ENCODE data around the gene NTSR2.

Gene NTSR2

GRCh38 chr2:11633923-11634478, 36.0 kb downstream of the NTSR2 start:
- in situ Hi-C loops (cut with HindIII; ENCODE audit: low sequenced_read_pairs), result no loop called here

GRCh38 chr2:11631462-11631861, 38.5 kb downstream of the NTSR2 start:
- in situ Hi-C loops (cut with HindIII; ENCODE audit: low sequenced_read_pairs), result no loop called here

DNA sequence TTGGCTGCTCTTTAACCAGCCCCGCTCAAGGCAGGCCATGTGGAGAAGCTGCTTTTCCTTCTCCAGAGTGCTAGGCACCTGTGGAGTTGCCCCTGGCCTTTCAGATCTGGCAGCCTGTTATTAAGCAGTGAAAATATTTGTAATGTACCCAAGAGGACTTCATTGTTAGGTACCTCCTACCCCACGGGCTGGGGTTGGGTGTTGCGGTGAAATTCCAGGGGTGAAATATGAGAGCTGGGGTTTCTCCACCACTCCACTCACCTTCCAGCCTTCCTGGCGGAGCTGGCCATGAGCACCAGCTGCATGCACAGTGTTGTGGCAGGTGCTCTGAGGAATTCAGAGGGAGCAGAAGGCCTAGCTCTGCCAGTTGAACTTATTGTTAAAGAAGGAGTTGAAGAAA, 39.1 kb downstream of the NTSR2 start:
- in situ Hi-C loops (cut with HindIII; ENCODE audit: low sequenced_read_pairs), result no loop called here

- in situ Hi-C loops (cut with HindIII; ENCODE audit: low sequenced_read_pairs), result no loop called here
Observed at GRCh38 chr2:11629851-11630250, 40.1 kb downstream of the NTSR2 start.

- in situ Hi-C loops (cut with HindIII; ENCODE audit: low sequenced_read_pairs), result no loop called here
Observed at GRCh38 chr2:11629215-11629614, 40.8 kb downstream of the NTSR2 start.

DNA sequence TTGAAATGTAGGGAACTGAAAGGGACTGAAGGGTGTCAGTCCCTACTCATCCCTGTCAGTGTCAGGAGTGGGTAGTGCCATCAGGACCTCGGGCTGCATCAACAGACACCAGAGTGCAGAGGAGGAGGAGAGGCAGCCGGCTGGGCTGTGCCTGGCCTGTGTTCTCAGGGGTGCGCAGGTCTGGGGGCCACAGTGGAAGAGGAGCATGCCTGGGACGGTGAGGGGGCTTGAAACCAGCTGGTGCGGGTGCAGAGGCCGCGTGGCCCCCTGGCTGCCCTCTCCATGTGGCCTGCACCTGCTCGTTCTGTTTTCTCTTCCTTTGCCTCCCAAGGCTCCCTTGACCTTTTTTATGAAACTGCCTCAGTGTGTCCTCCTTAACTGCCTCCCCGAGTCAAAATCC, 41.3 kb downstream of the NTSR2 start:
- in situ Hi-C loops (cut with HindIII; ENCODE audit: low sequenced_read_pairs), result no loop called here

DNA sequence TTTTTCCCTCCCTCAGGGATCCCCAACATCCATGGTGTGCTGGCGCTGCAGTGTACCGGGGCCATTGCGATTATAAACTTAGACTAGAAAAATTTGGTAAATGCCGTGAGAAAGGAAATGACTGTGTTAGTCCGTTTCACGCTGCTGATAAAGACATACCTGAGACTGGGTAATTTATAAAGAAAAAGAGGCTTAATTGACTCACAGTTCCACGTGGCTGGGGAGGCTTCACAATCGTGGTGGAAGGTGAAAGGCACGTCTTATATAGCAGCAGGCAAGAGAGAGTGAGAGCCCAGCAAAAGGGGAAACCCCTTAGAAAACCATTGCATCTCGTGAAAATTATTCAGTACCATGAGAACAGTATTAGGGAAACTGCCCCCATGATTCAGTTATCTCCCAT, 44.3 kb downstream of the NTSR2 start:
- in situ Hi-C loops (cut with HindIII; ENCODE audit: low sequenced_read_pairs), result no loop called here

DNA sequence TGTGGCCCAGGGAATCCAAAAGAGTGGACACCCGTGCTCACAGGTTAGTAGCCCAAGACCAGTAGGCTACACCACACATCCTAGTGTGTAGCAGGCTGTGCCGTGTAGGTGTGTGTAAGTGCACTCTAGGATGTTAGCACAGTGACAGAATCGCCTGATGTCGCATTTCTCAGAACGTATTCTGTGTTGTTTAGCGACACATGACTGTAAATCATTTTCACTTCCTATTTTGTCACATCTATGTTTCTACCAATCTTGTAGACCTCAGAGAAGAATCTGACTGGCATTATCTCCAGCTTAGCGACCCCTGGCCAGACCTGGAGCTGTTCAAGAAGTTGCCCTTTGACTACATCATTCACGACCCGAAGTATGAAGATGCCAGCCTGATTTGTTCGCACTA, 45.1 kb downstream of the NTSR2 start:
- in situ Hi-C loops (cut with HindIII; ENCODE audit: low sequenced_read_pairs), result no loop called here

GRCh38 chr2:11622611-11623010, 47.4 kb downstream of the NTSR2 start:
- in situ Hi-C loops (cut with HindIII; ENCODE audit: low sequenced_read_pairs), result no loop called here

DNA sequence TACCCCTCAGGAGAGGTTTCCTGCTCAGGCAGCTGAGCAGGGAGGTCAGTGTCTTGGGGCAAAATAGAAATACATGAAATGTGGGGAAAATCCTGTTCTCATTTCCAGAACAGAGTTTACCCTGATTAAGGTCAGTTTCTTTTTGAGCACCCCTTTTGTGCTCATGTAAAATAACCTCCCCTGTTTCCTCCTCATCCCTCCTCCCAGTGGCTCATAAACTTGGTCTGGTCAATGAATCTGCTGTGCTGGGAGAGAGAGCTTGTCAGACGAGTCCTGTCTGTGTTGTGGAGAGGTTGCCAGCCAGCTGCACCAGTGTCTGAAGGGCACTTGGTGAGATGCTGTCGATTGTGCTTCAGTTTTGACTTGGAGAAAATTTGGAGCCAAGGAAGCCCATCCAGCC, 48.6 kb downstream of the NTSR2 start:
- in situ Hi-C loops (cut with HindIII; ENCODE audit: low sequenced_read_pairs), result no loop called here

GRCh38 chr2:11618708-11619062, 51.3 kb downstream of the NTSR2 start:
- in situ Hi-C loops (cut with HindIII; ENCODE audit: low sequenced_read_pairs), result no loop called here

DNA sequence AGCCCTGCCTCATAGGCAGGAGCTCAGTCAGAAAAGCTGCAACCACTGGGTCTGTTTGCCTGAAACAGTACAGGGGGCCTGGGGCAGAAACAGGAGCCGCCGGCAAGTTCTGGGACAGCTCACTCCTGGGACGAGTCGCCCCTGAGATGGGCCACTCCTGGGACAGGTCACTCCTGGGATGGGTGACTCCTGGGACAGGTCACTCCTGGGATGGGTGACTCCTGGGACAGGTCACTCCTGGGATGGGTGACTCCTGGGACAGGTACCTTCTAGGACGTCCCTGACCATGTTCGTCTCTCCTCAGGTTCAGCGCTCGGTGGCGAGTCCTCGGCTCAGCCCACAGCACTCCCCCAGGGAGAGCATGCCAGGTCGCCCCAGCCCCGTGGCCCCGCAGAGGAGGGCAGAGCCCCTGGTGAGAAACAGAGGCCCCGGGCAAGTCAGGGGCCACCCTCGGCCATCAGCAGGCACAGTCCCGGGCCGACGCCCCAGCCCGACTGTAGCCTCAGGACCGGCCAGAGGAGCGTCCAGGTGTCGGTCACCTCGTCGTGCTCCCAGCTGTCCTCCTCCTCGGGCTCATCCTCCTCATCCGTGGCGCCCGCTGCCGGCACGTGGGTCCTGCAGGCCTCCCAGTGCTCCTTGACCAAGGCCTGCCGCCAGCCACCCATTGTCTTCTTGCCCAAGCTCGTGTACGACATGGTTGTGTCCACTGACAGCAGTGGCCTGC, 51.8 kb downstream of the NTSR2 start:
- in situ Hi-C loops (cut with HindIII; ENCODE audit: low sequenced_read_pairs), result no loop called here

DNA sequence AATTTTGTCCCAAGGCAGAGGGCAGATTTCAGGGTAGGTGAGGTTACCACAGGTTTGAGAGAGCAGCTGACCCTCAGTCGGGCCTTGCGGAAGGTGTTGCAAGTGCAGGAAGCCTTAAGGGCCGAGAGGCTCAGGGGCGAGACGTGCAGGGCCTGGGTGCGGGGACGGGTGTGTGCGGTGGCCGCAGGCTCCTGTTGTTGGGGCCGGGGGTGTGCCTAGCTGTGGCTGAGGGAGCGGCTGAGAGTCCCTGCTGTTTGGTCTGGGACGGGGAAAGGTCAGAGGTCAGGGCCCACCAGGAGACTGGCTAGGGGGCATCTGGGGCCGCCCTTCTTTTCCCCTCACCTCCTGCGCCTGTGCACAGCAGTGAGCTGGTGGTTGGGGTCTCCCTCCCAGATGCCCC, 52.5 kb downstream of the NTSR2 start:
- in situ Hi-C loops (cut with HindIII; ENCODE audit: low sequenced_read_pairs), result no loop called here

GRCh38 chr2:11616851-11617415, 53.1 kb downstream of the NTSR2 start:
- in situ Hi-C loops (cut with HindIII; ENCODE audit: low sequenced_read_pairs), result no loop called here

DNA sequence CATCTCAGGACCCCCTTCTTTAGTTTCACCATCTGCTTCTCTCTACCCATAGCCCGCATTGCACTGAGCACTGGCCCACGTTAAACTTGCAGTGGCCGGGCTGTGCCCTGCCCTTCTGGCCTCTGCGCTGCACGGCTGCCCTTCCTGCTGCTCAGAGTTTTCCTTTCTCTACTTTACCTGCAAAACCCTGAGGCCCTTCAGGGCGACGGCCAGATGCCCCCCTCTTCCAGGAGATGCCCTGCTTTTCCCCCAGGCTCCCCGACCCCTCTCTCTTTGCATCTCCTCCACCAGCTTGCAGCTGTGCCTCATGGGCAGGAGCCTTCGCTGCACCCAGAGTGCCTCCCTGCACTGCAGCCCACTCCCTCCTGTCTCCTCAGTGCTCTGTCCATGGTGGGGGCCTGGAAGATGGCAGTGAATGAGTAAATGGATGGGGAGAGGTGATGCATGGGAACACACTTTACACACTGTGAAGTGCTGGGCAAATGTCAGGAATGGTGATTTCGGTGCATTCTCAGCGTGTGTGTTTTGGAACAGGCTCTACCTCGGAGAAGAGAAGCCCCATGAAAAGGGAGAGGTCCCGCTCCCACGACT, 53.8 kb downstream of the NTSR2 start:
- in situ Hi-C loops (cut with HindIII; ENCODE audit: low sequenced_read_pairs), result no loop called here

- in situ Hi-C loops (cut with HindIII; ENCODE audit: low sequenced_read_pairs), result no loop called here
Observed at GRCh38 chr2:11615209-11615608, 54.8 kb downstream of the NTSR2 start.

- in situ Hi-C loops (cut with HindIII; ENCODE audit: low sequenced_read_pairs), result no loop called here
Observed at GRCh38 chr2:11613297-11613696, 56.7 kb downstream of the NTSR2 start.

DNA sequence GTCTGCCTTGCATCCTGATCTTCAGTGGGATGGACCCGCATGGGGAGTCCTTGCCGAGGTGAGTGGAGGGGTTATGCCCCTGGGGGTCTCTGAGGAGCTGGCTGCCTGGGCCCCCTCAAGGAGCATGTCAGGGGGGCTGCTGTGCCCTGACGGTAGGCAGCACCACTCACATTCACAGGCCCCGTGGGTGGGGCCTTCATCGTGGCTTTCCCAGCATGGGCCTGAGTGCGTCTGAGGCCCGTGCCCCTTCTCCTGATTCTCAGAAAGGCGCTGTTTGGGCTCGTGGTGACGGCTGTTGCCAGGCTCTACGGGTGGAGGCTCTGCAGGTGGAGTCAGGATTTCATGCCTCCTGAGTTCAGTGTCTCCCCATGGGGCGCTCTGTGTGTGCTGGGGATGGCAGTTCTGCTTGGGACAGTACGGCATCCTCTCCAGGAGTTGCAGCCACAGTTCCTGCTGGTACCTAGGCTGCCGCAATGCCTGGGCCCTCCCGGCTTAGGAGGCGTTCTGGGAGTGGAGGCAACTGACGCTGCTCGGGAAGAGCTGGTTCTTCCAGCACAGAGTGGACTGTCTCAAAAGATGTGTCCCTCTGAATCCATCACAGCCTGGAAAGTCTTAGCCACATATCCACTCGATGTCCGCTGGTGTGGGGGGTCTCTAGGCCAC, 57.3 kb downstream of the NTSR2 start:
- in situ Hi-C loops (cut with HindIII; ENCODE audit: low sequenced_read_pairs), result no loop called here

- in situ Hi-C loops (cut with HindIII; ENCODE audit: low sequenced_read_pairs), result no loop called here
Observed at GRCh38 chr2:11611251-11611650, 58.7 kb downstream of the NTSR2 start.

DNA sequence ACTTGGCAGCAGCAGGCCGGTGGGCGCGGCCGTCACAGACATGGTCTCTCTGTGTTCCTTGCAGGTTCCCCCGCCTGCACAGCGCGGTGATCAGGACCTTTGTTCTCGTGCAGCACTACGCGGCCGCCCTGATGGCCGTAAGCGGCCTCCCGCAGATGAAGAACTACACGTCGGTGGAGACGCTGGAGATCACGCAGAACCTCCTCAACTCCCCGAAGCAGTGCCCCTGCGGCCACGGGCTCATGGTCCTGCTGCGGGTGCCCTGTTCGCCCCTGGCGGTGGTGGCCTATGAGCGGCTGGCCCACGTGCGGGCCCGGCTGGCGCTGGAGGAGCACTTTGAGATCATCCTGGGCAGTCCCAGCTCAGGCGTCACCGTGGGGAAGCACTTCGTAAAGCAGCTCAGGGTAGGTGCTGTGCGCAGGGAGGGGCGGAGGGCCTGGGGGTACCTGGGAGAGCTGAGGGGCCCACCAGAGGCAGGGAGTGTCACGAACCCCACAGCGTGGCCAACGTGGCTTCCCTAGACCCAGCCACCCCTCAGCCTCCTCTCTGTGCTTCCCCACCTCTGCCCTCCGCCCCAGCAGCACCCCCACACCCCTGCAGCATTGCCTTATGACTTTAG, 59.3 kb downstream of the NTSR2 start:
- in situ Hi-C loops (cut with HindIII; ENCODE audit: low sequenced_read_pairs), result no loop called here
